Measurements from ENCODE around the gene INPPL1. TPM values are rescaled to one million over a fixed set of nuclear protein-coding genes. Genes with fewer than 3 reads are reported as not detected.

The INPPL1 gene
- total RNA-seq, 2 donors from 2014 or later: 68.8 to 84.5 TPM

DNA sequence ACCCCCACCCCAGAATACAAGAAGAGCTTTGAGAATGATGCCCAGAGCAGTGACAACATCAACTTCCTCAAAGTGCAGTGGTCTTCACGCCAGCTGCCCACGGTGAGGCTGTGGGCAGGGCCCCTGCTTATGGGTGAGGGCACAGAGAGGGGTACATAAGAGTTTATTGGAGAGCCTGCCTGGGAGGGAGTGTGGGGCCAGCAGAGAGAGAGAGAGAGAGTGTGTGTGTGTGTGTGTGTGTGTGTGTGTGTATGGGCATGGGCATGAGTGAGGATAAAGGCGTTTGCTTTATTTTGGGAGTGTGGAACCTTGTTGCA lies 9.9 kb downstream of the INPPL1 start:
- H3K27me3 ChIP-seq: no peaks in the 10 kb centered on the region
- no peak for DNase-seq (ENCODE audit: low spot score)
- no peak overlapping the region for H3K27ac ChIP-seq
- H3K36me3 ChIP-seq: peaks cover 82% of the 10 kb centered on the region
- no peak overlapping the region for H3K4me3 ChIP-seq
- peaks cover 0 to 24% of the 10 kb centered on the region in 2 donors for H3K4me1 ChIP-seq
- H3K9me3 ChIP-seq: no peaks in the 10 kb centered on the region
- no peak for TF ChIP-seq CTCF (IDR thresholded peaks at IDR 0.05)

DNA sequence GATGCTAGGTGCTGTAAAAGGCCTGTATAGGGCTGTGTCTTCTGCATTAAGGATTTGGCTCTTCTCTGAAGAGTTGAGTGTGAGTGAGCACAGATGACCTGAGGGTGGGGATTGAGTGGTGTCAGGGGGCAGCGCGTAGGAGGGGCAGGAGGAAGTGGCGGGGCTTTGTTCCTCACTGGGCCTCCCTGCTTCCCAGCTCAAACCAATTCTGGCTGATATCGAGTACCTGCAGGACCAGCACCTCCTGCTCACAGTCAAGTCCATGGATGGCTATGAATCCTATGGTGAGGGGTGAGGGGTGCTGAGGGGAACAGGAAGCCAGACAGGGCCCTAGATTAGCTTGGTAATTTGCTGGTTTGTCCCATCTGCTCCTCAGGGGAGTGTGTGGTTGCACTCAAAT lies 10.4 kb downstream of the INPPL1 start:
- H3K9me3 ChIP-seq: no peaks in the 10 kb centered on the region
- no peaks in the 10 kb centered on the region for H3K27me3 ChIP-seq
- DNase-seq (ENCODE audit: low spot score): no peak
- H3K36me3 ChIP-seq: peaks cover 77% of the 10 kb centered on the region
- no peak overlapping the region for H3K27ac ChIP-seq
- TF ChIP-seq CTCF (IDR thresholded peaks at IDR 0.05): no peak
- H3K4me3 ChIP-seq: no peak overlapping the region
- peaks cover 0 to 28% of the 10 kb centered on the region in 2 donors for H3K4me1 ChIP-seq

- Histone ChIP-seq H3K36me3 (peaks cover 71% of the 10 kb centered on the region), H3K4me3 (no peak overlapping the region), H3K27ac (no peak overlapping the region), H3K4me1 (peaks cover 0 to 33% of the 10 kb centered on the region in 2 donors), H3K9me3 (no peaks in the 10 kb centered on the region), H3K27me3 (no peaks in the 10 kb centered on the region)
- no peak for TF ChIP-seq CTCF (IDR thresholded peaks at IDR 0.05)
- no peak for DNase-seq (ENCODE audit: low spot score)
Observed at GRCh38 chr11:72235351-72236057, 10.9 kb downstream of the INPPL1 start.

- DNase-seq (ENCODE audit: low spot score): no peak
- peaks cover 0 to 36% of the 10 kb centered on the region in 2 donors for H3K4me1 ChIP-seq
- no peak overlapping the region for H3K4me3 ChIP-seq
- H3K9me3 ChIP-seq: no peaks in the 10 kb centered on the region
- peaks cover 0 to 5% of the 10 kb centered on the region in 2 donors for H3K27me3 ChIP-seq
- TF ChIP-seq CTCF (IDR thresholded peaks at IDR 0.05): no peak
- H3K36me3 ChIP-seq: peaks cover 64% of the 10 kb centered on the region
- H3K27ac ChIP-seq: no peak overlapping the region
Observed at GRCh38 chr11:72236083-72236697, 11.6 kb downstream of the INPPL1 start.

GRCh38 chr11:72236774-72237111 lies 12.2 kb downstream of the INPPL1 start:
- Histone ChIP-seq H3K9me3 (no peaks in the 10 kb centered on the region), H3K4me3 (no peak overlapping the region), H3K4me1 (peaks cover 0 to 30% of the 10 kb centered on the region in 2 donors), H3K27ac (no peak overlapping the region), H3K36me3 (peaks cover 59% of the 10 kb centered on the region), H3K27me3 (peaks cover 3 to 11% of the 10 kb centered on the region in 2 donors)
- TF ChIP-seq CTCF (IDR thresholded peaks at IDR 0.05): no peak
- no peak for DNase-seq (ENCODE audit: low spot score)

Measured in right atrium auricular region (tissue), 2 donors.